Bone marrow (tissue), 2 donors: ENCODE measurements around the gene GAS7.
A peak's percentile ranks its signal among the peaks of the same experiment; 100 is the strongest.

ENCODE experiments used
- DNase-seq, 2 donors: peaks; one replicate each; lab custom pipeline; 2025; lab: John Stamatoyannopoulos, UW

The GAS7 gene

DNA sequence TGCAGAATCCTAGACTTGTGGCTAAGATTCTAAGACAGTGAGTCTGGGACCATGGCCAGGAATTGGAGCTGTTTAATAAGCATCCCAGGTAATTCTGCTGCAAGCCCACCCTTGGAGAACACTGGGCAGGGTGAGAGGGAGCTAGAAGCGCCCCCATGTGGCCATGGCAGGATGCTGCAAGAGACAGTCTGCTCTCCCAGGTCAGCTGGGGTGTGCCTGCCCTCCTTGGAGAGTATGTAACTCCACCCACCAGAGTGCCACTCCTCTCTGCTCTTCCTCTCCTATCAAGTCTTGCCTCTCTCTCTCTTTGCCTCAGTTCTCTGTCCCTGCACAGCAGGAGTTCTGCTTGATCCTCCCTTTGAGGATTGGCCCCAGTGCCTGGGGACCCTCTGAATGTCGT is 308.3 kb downstream of the GAS7 start:
- no peak for DNase-seq

GRCh38 chr17:9887508-9887907 is 310.9 kb downstream of the GAS7 start:
- DNase-seq: no peak

GRCh38 chr17:9886141-9886930 is 312.1 kb downstream of the GAS7 start:
- no peak for DNase-seq

- DNase-seq: no peak
Observed at GRCh38 chr17:9883451-9883850, 315.0 kb downstream of the GAS7 start.

GRCh38 chr17:9880582-9880999 is 317.8 kb downstream of the GAS7 start:
- DNase-seq: peak in 1 of 2 donors; percentile 5

GRCh38 chr17:9878786-9879525 is 319.4 kb downstream of the GAS7 start:
- no peak for DNase-seq

DNA sequence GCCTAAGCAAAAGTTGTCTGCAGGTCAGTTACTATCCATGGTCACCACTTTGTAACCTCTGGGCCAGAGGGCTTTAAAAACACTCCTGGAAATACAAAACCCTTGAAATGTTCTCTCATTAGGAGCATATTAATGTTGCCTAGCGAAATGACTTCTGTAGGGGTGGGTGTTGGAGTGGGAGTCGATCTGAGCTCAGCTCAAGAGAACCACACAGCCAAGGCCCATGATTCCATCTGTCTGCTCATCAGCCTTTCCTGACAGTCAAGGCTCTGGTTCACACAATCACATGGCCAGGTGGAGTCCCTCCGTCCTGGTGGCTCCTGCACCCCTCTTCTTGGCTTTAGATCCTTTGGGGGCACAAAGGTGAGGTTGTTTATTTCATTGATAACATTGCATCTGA is 320.1 kb downstream of the GAS7 start:
- DNase-seq: no peak

DNA sequence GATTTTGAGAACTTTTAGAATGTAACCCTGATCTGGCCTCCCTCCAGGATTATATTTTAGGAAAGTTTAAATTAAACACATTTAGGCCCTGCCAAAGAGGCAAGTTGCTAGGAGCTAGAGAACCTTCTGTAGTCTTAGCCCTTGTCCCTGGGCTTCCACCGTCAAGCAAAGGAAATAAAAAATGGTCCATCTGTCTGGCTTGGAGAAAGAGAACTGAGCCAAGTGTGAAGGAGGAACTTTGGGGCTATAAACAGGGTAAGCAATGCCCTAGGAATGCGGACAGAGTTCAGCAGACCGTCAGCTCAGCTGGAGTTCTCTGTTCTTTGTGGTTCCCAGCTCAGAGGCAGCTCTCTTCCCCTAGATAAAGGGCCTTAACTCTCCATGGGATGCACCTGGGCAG is 323.0 kb downstream of the GAS7 start:
- no peak for DNase-seq

DNA sequence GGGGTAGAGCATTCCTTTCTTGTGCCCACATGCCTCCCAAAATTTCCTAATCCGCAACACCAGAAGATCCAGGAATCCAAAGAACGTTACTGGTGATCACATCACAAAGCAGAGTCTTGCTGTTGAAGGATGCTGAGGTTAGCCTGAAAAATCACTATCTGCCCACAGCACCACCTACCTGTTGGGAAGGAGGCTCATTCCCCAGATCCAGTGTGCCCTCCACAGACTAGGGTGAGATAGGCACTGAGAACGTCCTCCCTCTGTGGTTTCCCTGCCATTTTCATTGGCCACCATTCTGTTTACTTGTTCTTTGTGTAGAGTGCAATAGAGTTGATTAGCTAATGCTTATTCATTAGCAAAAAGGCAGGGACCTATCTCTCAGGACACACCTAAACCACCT is 323.7 kb downstream of the GAS7 start:
- DNase-seq: no peak

DNA sequence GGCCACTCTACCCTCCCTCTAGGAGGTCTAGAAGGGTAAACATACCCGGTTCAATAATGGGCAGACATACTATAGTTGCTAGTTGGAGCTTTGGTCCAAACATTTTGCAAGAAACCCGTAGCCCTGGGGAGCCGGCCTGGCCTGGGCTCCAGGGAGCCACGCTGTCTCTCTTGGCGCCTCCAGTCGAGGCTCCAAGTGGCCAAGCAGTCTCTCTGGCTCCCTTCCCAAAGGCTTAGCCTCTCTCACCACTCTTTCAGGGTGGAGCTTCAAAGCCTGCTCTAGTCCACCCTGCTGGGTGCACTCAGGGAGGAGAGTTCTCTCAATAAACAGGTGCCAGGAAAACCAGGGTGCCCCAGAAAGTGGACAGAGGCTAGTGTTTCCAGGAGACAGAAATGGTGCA is 325.6 kb downstream of the GAS7 start:
- no peak for DNase-seq

GRCh38 chr17:9868552-9868951 is 329.9 kb downstream of the GAS7 start:
- no peak for DNase-seq

GRCh38 chr17:9865586-9865985 is 332.8 kb downstream of the GAS7 start:
- DNase-seq: no peak

DNA sequence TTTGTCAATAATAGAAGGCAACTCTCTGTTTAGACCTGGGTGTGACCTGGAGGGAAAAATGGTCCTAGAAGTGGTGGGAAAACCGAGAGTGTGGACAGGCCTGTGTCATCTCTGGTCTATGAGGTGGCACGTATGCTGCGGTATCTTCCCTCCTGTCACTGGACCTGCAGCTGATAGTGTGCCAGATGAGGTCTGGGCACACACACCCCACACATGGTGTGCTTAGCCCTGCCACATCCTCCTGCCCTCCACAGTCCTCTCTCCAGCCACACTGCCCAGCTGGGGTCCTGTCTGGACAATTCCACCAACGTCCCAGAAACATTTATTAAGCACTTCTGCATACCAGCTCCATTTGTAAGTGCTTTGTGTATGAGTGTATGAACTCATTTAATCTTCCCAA is 335.5 kb downstream of the GAS7 start:
- no peak for DNase-seq

DNA sequence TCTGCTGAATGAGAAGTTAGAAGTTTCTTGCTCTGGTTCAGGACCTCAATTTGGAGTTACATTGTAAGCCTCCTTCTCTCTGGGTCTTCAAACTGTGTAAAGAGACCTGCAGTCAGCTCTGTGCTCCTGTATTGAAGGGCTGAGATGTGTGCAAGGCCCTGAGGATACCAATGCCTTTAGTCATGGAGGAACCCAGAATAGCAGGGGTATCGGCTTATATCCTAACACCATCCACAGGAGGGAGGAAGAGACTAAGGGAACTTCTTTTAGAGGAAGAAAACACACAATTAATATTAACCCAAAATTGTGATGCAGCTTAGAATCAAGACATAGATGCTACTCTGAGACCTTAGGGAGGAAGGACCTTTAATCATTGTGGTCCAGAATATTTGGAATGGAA is 336.2 kb downstream of the GAS7 start:
- no peak for DNase-seq

GRCh38 chr17:9860851-9861250 is 337.6 kb downstream of the GAS7 start:
- no peak for DNase-seq
